Central memory CD4-positive, alpha-beta T cell (primary cell): ENCODE measurements around the gene SYCP2.

Experiments used
- DNase-seq: peaks from one replicate; pipeline ENCODE4 v3.0.0; 2022

The SYCP2 gene

DNA sequence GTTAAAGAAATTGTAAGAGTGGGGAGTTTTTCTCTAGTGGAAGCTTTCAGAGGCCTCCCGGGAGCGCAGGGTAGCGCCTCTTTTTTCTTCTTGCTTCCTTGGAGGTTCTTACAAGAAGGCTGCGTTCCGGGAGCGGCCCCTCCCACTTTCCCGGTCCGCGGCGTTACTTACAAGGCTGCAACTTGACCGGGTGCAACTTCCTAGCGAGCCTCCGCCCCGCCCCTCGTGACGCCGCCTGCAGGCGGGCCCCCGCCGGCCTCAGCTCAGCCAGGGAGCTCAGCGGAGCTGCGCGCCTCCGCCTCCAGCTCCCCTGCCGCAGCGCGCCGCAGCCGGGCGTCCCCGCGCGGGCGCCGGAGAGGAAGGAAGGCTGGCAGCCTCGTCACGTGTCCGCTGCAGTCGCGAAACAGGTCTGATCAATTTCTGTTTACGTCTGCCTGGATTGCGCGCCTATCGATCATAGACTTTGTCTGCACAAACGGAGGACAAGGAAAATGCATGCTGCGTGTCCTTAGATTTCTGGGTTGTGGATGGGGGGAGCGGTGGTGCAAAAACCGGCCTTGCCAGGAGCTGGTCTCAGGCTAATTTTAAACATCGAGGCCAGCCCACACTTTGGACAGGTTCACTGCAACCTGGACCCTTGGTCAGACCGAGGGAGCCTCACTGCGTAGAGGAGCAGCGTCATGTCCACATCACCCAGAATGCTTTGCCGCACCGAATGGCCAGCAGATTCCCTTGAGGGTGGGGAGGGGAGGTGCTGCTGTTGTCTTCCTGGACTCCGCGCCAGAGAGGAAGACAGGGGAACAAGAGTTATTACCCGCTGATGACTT is 6.9 kb upstream of the SYCP2 start, which contains the start of the genes FAM217B and PPP1R3D:
TSS of gene FAM217B (plus strand) at position 261 of the 827 bp plus-strand sequence. CDS start 3,555 bp downstream, outside the sequence.
TSS of gene PPP1R3D (minus strand) at position 177 of the 827 bp plus-strand sequence. CDS start 374 bp downstream, outside the sequence.
- DNase-seq = peak; percentile 89

DNA sequence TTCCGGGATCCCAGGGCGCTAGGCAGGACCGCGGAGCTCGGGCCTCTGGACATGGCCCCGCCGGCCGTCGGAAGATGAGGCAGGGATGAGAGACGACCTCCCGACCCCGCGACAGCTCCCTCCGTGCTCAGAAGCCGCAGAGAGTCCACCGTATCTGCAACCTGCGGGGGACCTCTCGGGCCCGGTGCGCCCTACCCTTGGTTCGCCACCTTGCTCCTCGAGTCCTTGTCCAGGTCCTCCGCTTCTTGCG is 6.4 kb upstream of the SYCP2 start:
- DNase-seq = no peak

DNA sequence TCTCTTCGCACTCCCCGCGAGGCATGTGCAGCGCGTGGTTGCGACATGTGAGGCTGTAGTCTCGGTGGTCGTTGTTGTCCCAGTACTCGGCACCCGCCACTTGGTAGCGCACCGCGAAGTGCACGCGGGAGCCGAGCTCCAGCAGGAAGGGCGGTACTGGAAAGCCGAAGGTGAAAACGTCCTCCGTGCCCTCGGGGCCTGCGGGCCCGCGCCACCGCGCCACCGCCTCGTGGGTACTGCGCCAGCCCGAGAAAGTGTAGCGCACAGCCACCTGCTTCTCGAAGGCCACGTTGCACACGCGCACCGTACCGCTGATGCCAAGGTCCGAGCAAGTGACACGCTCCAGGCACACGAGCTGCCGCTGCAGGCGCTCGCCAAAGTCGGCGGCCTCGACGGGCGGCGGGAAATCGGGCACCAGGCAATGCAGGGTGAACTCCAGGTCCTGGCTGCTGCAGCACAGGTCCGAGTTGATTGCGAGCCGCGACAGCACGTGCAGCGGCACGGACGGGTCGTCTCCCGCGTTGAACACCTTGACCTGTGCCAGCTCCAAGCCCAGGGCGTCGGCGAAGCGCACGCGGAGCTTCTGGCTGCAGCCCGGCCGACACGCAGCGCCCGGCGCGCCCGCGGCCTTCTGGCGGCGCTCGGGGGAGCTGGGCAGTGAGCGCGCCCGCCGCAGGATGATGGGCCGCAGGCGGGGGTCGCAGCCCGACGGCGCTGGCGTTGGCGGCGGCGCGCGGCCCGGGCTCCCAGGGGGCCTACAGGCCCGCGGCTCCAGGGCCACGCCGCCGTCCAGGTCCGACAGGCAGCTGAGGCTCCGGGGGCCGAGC is 5.8 kb upstream of the SYCP2 start:
- DNase-seq = no peak

DNA sequence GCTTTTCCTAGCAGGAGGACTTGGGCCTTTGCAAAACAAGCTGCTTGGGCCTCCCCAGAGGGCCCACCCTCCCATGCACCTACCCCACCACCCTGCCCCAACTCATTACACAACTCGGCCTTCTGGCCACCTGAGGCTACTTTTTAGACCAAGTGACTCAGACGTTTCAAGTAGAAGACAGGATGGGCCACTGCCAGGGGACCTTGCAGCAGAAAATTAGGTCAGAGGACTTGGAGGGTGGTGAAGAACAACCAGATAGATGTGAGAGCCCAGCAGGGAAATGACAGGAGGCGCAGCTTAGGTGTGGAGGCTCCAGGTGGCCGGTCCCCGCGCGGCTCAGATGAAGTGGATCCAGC is 5.2 kb upstream of the SYCP2 start:
- DNase-seq = no peak

DNA sequence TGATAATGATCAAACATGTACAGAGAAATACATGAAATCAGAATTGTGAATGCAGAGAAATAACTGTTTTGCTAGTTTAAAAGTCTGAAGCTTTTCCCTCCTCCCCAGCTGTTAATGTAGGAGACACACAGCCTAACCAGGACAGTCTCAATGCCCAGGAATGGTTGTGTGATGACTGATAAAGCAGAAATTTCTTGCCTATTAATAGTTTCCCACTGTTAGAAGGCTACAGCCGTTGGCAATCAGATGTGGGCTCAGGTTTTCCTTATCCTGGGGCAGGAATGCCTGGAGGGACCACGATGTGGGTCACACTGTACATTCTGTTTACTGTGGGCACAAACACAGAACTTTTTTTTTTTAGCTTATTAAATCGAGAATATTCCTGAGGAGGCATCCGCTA is 4.8 kb upstream of the SYCP2 start:
- DNase-seq = no peak

DNA sequence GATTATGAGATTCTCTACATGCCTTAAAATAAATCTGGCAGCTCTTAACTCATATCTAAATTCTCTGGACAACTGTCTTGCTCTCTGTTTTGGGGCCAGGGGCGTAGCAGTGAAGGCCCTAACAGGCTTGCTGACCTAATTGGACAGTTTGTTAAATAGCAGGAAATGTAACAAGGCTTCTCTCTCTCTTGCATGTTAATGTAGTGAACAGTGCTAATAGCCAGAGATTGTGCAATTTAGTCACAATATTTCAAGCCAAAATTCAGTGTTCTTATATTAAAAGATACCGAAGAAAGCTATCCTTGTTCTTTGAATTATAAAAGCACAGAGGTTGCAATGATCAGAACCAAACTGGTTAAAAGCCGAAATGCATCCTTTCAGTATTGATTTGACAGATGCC is 3.7 kb upstream of the SYCP2 start:
- DNase-seq = no peak

DNA sequence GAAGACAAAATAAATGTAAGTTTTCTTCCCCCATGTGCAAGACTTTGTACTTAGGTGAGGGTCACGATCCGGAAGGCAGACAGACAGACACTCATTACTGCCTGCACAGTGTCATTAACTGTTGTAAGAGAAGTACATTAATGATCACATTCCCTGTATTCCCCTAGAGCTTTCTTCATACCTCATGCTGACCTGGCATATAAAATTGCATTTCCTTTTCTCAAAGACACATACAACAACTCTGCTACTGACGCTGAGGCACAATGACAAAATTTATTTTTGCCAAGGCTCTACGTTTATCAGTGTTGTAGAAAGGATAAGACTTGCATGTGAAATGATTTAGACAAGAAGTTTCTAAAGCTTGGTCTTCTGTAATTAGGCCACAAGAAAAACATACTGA is 3.0 kb upstream of the SYCP2 start:
- DNase-seq = no peak

DNA sequence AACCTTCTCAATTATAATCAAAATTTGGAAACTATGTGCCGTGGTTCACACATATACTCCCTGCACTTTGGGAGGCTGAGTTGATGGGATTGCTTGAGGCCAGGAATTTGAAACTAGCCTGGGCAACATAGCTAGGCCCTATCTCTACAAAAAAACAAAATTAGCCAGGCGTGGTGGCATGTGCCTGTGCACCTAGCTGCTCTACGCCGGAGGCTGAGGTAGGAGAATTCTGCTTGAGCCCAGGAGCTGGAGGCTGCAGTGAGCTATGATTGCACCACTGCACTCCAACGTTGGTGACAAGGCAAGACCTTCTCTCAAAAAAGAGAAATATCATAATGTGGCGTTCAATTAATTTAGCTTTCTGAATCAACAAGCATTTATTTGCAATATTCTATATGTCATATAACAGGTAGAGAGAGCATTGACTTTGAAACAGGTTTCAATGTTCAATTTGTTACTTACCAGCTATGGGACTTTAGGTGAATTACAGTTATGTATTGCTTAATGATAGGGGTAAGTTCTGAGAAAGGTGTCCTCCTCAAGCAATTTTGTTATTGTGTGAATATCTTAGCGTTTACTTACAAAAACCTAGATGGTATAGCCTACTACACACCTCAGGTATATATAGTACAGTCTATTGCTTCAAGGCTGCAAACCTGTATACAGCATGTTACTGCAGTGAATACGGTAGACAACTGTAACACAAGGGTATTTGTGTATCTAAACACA is 2.2 kb upstream of the SYCP2 start:
- DNase-seq = no peak

DNA sequence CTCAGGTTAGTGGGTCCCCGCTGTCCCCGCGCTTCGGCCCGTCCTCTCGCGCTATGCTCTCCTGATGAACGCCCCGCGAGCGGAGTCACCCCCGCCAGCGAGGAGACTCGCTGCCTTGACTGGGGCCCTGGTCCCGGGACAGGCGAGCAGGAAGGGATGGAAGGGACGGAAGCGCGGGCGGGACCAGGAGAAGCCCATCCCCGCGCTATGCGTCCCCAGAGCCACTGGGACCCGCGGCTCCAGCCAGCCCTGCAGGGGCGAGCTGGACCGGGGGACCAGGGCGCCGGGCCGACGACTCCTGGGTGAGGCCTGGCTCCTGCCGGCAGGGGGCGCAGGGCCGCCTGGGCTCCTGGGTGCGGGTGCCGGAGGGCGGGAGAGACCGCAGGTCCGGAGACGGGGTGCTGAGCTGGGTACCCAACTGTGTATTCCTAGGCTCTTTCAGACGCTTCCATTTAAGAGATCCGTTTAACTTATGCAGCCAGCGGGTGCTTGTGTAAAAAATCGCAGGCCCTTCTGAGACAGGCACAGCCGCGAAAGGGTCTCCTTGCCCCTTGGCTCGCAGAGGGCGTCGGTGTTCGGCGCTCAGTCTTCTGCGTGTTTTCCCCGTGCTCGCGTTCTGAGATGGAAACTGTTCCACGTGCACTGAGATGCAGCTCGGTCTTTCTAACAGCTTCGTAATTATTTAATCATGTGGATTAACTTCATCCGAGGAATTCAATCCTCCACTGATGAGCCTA is 580 bp upstream of the SYCP2 start:
- DNase-seq = peak; percentile 74

DNA sequence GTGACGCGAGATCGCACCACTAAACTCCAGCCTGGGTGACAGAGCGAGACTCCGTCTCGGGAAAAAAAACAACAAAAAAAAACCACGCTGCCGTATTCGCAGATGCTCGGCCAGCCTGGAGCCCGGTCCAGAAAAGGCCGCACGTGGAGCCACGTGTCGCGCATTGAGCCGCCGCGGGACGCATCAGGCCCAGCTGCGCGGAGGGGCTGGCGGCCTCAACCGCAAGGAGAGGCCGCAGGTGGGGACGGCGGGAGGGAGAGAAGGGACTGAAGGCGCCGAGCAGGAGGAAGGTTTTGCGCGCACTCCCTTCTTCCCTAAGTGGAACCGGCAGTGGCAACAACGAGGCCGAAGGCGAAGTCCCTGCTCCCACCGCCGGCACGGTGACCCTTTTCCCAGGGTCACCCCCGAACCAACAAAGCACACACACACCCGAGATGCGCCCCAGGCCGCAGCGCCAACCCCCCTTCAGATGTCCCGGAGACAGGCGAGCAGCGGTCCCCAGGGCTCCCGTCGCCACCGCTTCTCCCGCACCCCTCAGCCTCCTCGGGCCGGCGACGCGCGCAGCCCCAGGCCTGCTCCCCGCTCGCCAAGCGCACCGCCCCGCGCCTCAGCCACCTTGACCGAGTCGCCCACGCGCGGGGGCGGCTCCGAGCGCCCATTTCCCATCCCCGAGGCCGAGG is 681 bp downstream of the SYCP2 start:
- DNase-seq = no peak

DNA sequence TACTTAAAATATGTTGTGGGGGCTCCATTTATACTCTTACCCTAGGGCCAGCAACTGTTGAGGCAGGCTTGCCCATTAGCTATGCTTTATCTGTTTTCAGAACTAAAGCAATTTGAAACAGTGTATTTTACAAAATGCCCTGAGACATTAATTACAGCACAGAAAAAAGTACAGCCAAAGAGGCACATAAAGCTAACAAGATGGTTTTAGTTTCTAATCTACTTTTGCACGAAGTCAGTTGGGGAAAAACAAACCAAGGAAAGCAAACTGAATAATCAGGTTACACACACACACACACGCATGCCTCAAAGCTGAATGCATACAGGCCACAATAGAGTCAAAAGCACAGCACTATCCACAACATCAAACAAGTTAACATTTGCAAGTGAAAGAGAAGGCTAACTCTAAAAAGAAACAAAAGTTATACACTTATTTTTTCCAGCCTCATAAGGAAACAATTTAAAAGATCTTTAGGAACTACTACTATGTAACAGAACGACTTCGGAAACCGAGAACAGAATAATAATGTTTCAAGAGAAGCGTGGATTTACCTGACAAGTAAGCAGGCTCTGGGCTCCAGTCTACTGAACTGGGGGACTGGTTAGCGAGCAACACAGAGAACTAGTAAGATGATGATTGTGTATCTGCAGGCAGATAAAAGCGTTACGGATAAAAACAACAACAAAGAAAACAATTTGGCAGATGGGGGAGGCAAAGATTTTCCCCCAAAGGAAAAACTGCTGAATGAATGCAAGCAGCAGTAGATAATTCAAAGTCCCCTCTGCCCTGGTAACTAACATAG is 1.7 kb downstream of the SYCP2 start:
- DNase-seq = no peak

DNA sequence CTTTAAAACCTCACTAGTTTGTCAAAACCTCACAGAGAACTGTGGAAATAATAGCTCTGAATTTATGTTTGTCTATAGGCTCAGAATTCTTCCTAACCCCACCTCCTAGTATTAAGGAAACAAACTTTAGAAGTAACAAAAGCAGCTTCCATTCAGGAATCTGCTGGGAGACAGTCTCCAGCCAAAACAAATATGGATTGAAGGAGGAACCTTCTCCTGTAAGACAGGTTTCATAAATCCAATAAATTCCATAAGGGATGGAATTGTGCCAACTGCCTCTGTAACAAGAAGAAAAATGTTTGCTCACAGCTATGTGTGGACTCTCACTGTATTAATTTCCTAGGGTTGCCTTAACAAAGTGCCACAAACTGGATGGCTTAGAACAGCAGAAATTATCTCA is 7.5 kb downstream of the SYCP2 start:
- no peak for DNase-seq

DNA sequence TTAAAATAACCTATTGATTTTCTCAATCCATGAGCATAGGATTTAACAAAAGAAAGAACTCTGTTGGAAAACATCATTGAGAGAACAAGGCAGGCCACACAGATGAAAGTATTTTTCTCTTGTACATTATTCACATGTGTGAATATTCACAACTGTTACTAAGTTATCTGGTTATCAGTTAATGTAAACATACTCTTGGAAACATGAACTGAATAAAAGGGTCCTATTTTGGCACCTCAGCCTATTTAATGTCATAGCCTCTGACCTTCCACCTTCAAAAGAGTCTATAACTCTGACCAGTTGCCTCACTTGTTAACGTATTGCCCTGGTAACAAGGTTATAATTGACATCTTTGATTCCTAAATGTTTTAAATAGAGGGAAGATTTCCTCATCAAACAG is 8.1 kb downstream of the SYCP2 start:
- DNase-seq = no peak

DNA sequence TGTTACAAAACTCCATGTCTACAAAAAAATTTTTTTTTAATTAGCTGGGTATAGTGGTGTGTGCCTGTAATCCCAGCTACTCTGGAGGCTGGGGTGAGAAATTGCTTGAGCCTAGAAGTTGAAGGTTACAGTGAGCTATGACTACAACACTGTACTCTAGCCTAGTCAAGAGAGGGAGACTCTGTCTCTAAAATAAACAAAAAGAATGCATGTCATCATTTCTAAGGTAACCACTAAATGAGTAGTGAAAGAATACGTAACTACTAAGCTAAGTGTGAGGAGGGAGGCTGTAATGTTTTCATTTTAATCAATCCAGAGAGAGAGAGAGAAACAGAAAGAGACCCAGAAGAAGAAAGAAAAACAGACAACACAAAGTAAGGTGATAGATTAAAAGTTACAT is 9.9 kb downstream of the SYCP2 start:
- DNase-seq = no peak

DNA sequence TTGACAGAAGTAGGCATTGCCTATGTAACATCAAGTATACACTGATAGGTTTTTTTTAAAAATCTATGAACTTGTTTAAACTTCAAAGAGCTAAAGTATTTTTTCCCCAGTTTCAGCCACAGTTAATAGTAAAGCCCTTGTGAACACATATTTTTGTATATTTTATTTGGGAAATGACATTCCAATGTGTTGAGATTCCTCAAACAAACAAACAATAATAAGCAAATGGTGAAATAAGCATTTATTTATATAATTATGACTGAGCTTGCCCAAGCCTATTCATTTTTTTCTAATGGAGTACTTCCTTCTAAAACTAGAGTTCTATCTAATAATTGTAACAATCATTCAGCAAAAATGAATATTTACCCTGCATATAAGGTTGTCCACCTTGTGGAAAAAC is 12.5 kb downstream of the SYCP2 start:
- DNase-seq = no peak

DNA sequence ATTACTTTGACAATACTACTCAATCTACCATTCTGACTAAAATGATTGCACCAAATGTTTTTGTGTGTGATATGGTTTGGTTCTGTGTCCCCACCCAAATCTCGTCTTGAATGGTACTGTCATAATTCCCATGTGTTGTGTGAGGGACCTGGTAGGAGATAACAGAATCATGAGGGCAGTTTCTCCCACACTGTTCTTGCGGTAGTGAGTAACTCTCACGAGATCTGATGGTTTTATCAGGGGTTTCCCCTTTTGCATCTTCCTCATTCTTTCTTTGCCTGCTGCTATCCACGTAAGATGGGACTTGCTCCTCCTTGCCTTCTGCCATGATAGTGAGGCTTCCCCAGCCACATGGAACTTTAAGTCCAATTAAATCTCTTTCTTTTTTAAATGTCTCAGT is 20.8 kb downstream of the SYCP2 start:
- DNase-seq = no peak

DNA sequence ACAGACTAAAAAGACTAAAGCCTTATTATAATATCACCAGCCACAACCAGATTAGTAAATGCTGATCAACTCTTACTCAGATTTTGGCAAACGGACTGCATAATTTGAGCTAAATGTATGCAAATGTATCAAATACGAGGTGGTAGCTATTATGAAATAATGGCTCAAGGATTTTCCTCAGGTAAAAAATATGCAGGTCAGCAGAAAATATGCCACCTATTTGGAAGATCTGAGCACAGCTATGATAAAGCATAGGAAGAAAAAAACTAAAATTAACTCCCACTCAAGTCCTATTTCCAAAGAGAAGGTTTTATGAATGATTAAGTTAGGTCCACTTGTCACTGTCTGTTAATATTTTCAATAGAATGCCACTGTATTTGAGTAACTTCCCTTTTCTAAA is 22.4 kb downstream of the SYCP2 start:
- no peak for DNase-seq

DNA sequence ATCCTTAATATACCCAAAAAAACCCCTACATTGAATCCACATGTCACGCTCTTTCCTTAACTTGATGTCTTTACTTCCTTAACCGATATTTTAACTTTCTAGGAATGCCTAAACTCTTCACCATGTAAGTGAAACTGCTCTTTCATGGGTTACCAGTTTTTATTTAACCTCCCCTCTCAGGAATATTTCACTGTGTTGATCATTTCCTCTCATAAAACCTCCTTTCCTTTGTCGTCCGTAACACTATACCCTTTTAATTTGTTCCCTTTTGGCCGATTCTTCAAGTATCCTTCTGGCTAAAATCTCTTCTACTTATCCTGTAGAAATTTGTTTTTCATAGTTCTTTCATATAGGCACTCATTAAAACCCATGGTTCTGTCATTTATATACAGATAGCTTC is 24.6 kb downstream of the SYCP2 start:
- DNase-seq = no peak

DNA sequence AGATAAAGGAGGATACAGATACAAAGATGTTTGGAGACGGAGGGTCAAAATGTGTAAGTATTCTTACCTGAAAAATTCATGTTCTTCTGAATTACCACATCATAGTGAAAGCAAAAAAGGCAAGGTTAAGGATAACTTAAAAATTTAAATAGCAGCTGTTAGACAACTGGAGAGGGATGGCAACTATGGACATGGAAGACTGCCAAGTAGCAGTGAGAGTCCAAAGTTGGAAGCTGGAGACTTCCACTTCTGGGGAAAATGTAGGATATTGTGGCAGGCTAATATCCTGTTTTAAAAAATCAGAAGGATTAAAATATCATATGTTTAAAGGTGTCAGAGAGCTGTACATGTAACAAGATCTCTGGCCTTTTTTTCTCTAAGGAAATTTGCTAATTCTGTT is 29.8 kb downstream of the SYCP2 start:
- no peak for DNase-seq

DNA sequence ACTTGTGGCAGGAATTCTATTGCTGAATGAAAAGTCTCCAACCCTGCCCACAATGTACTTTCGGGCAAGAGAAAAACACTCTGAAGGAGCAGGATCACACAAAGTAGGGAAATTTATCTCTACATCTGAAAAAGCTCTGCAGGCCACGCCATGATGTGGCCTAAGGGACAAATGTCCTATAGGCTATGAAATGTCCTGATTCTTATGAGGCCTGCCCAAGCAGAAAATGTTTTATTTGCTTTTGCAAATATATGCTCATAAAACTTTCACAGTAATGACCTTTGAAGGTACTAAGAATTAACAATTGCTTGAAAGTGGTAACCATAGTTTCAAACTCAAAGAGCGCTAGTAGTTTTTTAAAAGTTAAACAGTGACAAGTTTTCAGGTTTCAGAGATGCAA is 31.0 kb downstream of the SYCP2 start:
- DNase-seq = no peak

DNA sequence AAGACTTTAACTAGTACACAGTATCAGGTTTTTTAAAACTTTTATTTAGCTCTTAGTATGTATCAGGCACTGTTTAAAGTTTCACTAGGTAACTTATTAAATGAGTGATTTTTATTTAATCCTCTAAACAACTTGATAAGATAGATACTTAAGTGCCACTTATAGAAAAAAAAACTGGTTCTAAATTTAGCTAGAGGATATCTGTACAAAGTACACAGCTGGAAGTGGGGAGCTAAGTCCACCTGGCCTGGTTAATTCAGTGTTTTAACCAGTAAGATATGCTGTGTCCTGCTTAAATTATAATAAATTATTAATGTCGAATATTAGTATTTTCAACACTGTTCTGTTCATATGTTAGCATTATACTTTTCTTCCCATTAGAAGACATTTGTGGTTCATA is 37.5 kb downstream of the SYCP2 start:
- no peak for DNase-seq

DNA sequence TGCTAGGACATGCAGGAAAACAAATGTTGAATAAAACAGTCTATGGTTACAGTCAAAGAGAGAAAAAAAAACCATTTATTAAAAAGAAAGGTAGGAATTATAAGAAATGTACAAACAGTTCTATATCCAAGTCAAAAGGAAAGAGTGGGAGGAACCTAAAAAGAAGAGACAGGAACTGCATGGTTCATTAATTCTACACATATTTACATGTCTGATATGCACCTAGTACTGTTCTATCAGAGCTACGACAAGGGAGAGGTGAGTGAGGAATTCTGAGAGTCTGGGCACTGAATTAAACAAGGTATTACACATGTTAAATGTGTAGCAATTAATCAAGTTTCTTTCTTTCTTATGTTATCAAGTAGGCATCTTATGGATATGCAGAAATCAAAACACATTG is 41.9 kb downstream of the SYCP2 start:
- no peak for DNase-seq
